H4 (cell line): ENCODE results near the gene HNRNPA0. TPM values are rescaled to one million over a fixed set of nuclear protein-coding genes. Genes with fewer than 3 reads are reported as not detected.

Source experiments
- total RNA-seq: library from RNA; depleted of rRNA; stranded (reverse); fragments of >200 nt; shearing (Covaris generic); gene quantifications from 2 replicates; pipeline ENCODE4 v1.2.3, GENCODE V29; 2014; rRNA removed

HNRNPA0 gene
- total RNA-seq, 1 experiment from 2014 or later = 10.7 TPM

Other genes starting within 250 kb of the HNRNPA0 start
- 0.27 and 0.37 TPM in 2 replicates for gene KLHL3, start 18.3 kb downstream of the HNRNPA0 start, total RNA-seq
- gene MYOT, start 113.5 kb upstream of the HNRNPA0 start, total RNA-seq = not detected in 2 replicates
- not detected in 2 replicates for gene PKD2L2, start 135.1 kb upstream of the HNRNPA0 start, total RNA-seq